ENCODE data around the gene ZP1. TPM values are rescaled to one million over a fixed set of nuclear protein-coding genes. Genes with fewer than 3 reads are reported as not detected.
"Not testable (repeated sequence)": the region's sequence is repeated elsewhere in the genome, so short reads cannot be mapped to it uniquely, and the experiment has no call there.

The ZP1 gene
- total RNA-seq, 1 donor from 2014 or later: not detected

DNA sequence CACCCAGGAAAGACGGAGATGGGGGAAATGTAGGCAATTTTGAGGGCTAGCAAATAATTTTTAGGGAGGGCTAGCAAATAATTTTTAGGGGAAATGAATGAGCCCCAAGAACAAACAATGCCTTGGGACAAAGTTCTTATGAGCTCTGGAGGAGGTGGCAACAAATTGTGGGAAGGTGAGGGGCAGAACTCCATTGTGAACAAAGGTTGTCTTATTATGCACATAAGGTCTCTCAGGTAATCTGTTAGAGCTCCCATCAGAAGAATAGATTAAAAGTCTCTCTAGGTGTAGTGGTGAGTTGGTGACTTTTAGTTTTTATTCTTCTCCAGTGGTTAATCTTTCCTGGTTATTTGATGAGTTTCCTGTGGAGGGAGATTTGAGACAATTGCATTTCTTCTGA is 41.5 kb downstream of the ZP1 start:
- Histone ChIP-seq H3K27me3 (ENCODE audit: control insufficient read depth, insufficient read depth, low read length) (peaks cover 2% of the 10 kb centered on the region), H3K4me3 (ENCODE audit: low read depth, low read length) (no peak overlapping the region), H3K36me3 (ENCODE audit: control insufficient read depth, insufficient read depth, low read length) (no peaks in the 10 kb centered on the region)
- no peak for TF ChIP-seq CTCF (IDR thresholded peaks at IDR 0.05; ENCODE audit: insufficient read depth, low read length, poor library complexity, severe bottlenecking)
- no peak for DNase-seq (ENCODE audit: low read depth)

- H3K36me3 ChIP-seq (ENCODE audit: control insufficient read depth, insufficient read depth, low read length); H3K27me3 ChIP-seq (ENCODE audit: control insufficient read depth, insufficient read depth, low read length); H3K4me3 ChIP-seq (ENCODE audit: low read depth, low read length); DNase-seq (ENCODE audit: low read depth): not testable (repeated sequence)
These were observed 42.4 kb downstream of the ZP1 start for GRCh38 chr11:60909680-60910280.

- no peak overlapping the region for H3K4me3 ChIP-seq (ENCODE audit: low read depth, low read length)
- H3K36me3 ChIP-seq (ENCODE audit: control insufficient read depth, insufficient read depth, low read length): no peaks in the 10 kb centered on the region
- DNase-seq (ENCODE audit: low read depth): no peak
- H3K27me3 ChIP-seq (ENCODE audit: control insufficient read depth, insufficient read depth, low read length): peaks cover 2% of the 10 kb centered on the region
- no peak for TF ChIP-seq CTCF (IDR thresholded peaks at IDR 0.05; ENCODE audit: insufficient read depth, low read length, poor library complexity, severe bottlenecking)
These were observed 42.9 kb downstream of the ZP1 start for GRCh38 chr11:60910281-60910687.

GRCh38 chr11:60910711-60911380 is 43.5 kb downstream of the ZP1 start:
- no peak overlapping the region for H3K4me3 ChIP-seq (ENCODE audit: low read depth, low read length)
- DNase-seq (ENCODE audit: low read depth): no peak
- H3K27me3 ChIP-seq (ENCODE audit: control insufficient read depth, insufficient read depth, low read length): peaks cover 2% of the 10 kb centered on the region
- H3K36me3 ChIP-seq (ENCODE audit: control insufficient read depth, insufficient read depth, low read length): no peaks in the 10 kb centered on the region
- no peak for TF ChIP-seq CTCF (IDR thresholded peaks at IDR 0.05; ENCODE audit: insufficient read depth, low read length, poor library complexity, severe bottlenecking)

- no peak for DNase-seq (ENCODE audit: low read depth)
- no peak for TF ChIP-seq CTCF (IDR thresholded peaks at IDR 0.05; ENCODE audit: insufficient read depth, low read length, poor library complexity, severe bottlenecking)
- H3K36me3 ChIP-seq (ENCODE audit: control insufficient read depth, insufficient read depth, low read length): no peaks in the 10 kb centered on the region
These were observed 45.0 kb downstream of the ZP1 start for GRCh38 chr11:60912223-60912850.

GRCh38 chr11:60912851-60913528 is 45.6 kb downstream of the ZP1 start:
- no peak for TF ChIP-seq CTCF (IDR thresholded peaks at IDR 0.05; ENCODE audit: insufficient read depth, low read length, poor library complexity, severe bottlenecking)
- Histone ChIP-seq H3K27me3 (ENCODE audit: control insufficient read depth, insufficient read depth, low read length) (peaks cover 2% of the 10 kb centered on the region), H3K4me3 (ENCODE audit: low read depth, low read length) (no peak overlapping the region), H3K36me3 (ENCODE audit: control insufficient read depth, insufficient read depth, low read length) (no peaks in the 10 kb centered on the region)
- no peak for DNase-seq (ENCODE audit: low read depth)

More at GRCh38 chr11:60912223-60912850, 45.0 kb downstream of the ZP1 start:
- Histone ChIP-seq H3K27me3 (ENCODE audit: control insufficient read depth, insufficient read depth, low read length) (peaks cover 2% of the 10 kb centered on the region), H3K4me3 (ENCODE audit: low read depth, low read length) (no peak overlapping the region)
